ENCODE results near the gene SLC22A16. TPM values are rescaled to one million over a fixed set of nuclear protein-coding genes. Genes with fewer than 3 reads are reported as not detected.

Gene SLC22A16
- total and polyA plus RNA-seq, 9 donors: 0.15 to 3.6 (median 0.42) TPM; not detected in 3

DNA sequence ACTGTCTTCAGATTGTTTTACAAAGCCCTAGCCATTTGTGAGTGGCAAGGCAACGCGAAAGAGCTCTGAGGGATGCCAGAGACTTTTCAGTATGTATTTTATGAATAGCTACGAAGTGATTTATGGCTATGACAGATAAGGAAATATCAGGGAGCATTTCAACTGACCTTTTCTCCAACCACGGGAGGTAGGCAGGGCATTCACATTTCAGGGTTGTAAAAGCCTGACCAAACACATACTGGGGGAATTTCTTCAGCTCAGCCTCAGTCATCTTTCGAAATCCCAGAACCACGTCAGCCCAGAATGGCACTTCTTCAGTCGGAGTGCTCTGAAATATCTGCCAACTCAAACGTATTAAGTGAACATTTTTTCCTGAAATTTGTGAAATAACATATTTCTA lies 71.8 kb downstream of the SLC22A16 start:
- DNase-seq: no peak
- no peak overlapping the region for H3K4me3 ChIP-seq
- TF ChIP-seq EP300 (IDR thresholded peaks at IDR 0.05): no peak
- no peak for TF ChIP-seq POLR2A (IDR thresholded peaks at IDR 0.05)
- TF ChIP-seq, protein P1, sequence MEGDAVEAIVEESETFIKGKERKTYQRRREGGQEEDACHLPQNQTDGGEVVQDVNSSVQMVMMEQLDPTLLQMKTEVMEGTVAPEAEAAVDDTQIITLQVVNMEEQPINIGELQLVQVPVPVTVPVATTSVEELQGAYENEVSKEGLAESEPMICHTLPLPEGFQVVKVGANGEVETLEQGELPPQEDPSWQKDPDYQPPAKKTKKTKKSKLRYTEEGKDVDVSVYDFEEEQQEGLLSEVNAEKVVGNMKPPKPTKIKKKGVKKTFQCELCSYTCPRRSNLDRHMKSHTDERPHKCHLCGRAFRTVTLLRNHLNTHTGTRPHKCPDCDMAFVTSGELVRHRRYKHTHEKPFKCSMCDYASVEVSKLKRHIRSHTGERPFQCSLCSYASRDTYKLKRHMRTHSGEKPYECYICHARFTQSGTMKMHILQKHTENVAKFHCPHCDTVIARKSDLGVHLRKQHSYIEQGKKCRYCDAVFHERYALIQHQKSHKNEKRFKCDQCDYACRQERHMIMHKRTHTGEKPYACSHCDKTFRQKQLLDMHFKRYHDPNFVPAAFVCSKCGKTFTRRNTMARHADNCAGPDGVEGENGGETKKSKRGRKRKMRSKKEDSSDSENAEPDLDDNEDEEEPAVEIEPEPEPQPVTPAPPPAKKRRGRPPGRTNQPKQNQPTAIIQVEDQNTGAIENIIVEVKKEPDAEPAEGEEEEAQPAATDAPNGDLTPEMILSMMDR (IDR thresholded peaks at IDR 0.05): no peak
- H3K4me1 ChIP-seq (ENCODE audit: insufficient read depth): peaks cover 2% of the 10 kb centered on the region
- WGBS, 3 donors: 48 to 58% (median 56%) methylated on average over 8 of the region's 8 CpGs
- H3K36me3 ChIP-seq: no peaks in the 10 kb centered on the region
- intact Hi-C loops (cut with DNase I): no loop called here
- H3K27ac ChIP-seq: no peak overlapping the region
- H3K27me3 ChIP-seq: no peaks in the 10 kb centered on the region
- H3K9me3 ChIP-seq: no peaks in the 10 kb centered on the region

DNA sequence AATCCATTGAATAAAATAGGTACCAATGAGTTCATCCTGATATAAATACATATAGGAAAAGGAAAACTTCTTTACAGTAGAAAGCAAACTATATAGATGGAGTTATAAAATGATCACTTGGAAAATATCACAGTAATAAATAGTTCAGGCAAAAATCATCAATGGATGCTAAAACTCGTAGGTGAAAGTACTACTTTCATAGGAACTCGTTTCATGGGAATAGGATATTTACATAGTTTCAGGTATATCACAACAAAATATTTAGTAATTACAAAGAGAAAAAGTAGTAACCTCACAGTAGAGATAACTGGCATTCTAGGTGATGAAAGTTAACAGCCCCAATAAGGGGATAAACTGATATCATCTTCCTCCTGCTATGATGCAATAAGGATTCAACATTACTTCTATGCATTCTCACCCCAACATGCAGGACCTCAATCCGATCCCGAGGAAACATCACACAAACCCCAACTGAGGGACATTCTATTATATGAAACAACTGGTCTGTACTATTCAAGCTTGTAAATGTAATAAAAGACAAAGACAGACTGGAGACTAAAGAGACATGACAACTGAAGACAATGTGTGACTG lies 74.7 kb downstream of the SLC22A16 start:
- 84 to 90% (median 90%) methylated on average over 4 of the region's 4 CpGs for whole genome bisulfite sequencing, 3 donors
- Histone ChIP-seq H3K36me3 (no peaks in the 10 kb centered on the region), H3K9me3 (no peaks in the 10 kb centered on the region), H3K4me3 (no peak overlapping the region), H3K27me3 (no peaks in the 10 kb centered on the region), H3K27ac (no peak overlapping the region), H3K4me1 (ENCODE audit: insufficient read depth) (peaks cover 3% of the 10 kb centered on the region)
- intact Hi-C loops (cut with DNase I): no loop called here
- TF ChIP-seq POLR2A (IDR thresholded peaks at IDR 0.05): no peak
- TF ChIP-seq EP300 (IDR thresholded peaks at IDR 0.05): no peak
- TF ChIP-seq, protein P1 (IDR thresholded peaks at IDR 0.05): no peak
- DNase-seq: no peak

DNA sequence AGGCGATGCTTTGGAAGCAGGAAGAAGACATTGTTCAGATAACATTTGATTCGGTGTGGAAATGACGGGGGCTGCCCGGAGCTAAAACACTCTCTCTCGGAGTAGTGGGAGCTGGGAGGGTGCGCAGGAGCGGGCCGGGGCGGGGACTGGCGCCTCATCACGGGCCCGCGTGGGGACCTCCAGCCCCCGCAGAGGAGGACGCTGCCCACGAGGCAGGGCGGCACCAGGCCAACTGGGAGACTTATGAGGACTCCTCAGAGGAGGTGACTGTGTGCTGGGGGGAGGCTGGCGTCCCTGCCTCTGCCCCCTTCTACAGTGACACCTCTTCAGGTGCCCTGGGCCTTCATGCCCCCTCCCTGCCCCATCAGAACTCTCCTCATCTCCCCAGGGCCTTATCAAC lies 76.2 kb downstream of the SLC22A16 start:
- H3K9me3 ChIP-seq: no peaks in the 10 kb centered on the region
- peaks cover 6% of the 10 kb centered on the region for H3K4me1 ChIP-seq (ENCODE audit: insufficient read depth)
- no peaks in the 10 kb centered on the region for H3K36me3 ChIP-seq
- 43 to 73% (median 50%) methylated on average over 17 to 18 of the region's 18 CpGs for WGBS, 3 donors
- TF ChIP-seq EP300 (IDR thresholded peaks at IDR 0.05) (no peak), POLR2A (IDR thresholded peaks at IDR 0.05) (no peak)
- peak in 3 of 5 donors; percentile 16 to 45 (median 27) for DNase-seq
- H3K4me3 ChIP-seq: peak overlapping the region; percentile 17
- H3K27ac ChIP-seq: no peak overlapping the region
- intact Hi-C loops (cut with DNase I): no loop called here
- H3K27me3 ChIP-seq: no peaks in the 10 kb centered on the region

- H3K9me3 ChIP-seq: no peaks in the 10 kb centered on the region
- 18 to 44% (median 20%) methylated on average over 43 of the region's 43 CpGs for WGBS, 3 donors
- H3K36me3 ChIP-seq: no peaks in the 10 kb centered on the region
- TF ChIP-seq POLR2A (IDR thresholded peaks at IDR 0.05) (no peak), EP300 (IDR thresholded peaks at IDR 0.05) (no peak)
- TF ChIP-seq, protein P1 (IDR thresholded peaks at IDR 0.05): no peak
- H3K4me3 ChIP-seq: peak overlapping the region; percentile 17
- DNase-seq: peak in 4 of 5 donors; percentile 35 to 69 (median 50)
- intact Hi-C loops (cut with DNase I): loop anchor here in 2 of 4 donors (10.0 kb wide), 2 partner anchors 215 to 335 kb away; partner anchors contain the start of gene CDC40 (in 1 of the 2)
- H3K4me1 ChIP-seq (ENCODE audit: insufficient read depth): peaks cover 9% of the 10 kb centered on the region
- H3K27me3 ChIP-seq: no peaks in the 10 kb centered on the region
- H3K27ac ChIP-seq: peak overlapping the region in 1 of 2 donors; percentile 43
Measured at GRCh38 chr6:110399219-110400071, 77.0 kb downstream of the SLC22A16 start.
